ENCODE measurements around the gene TRAF2. TPM values are rescaled to one million over a fixed set of nuclear protein-coding genes. Genes with fewer than 3 reads are reported as not detected.
A peak's percentile ranks its signal among the peaks of the same experiment; 100 is the strongest.

The TRAF2 gene
- total and polyA plus RNA-seq, 4 donors, result 4.7 to 14.9 (median 6.8) TPM

GRCh38 chr9:136931611-136932130 is 45.4 kb downstream of the TRAF2 start:
- DNase-seq (ENCODE audit: low spot score), result no peak
- H3K9me3 ChIP-seq (ENCODE audit: control insufficient read depth in 4 of 4, low read length in 3 of 4), result no peaks in the 10 kb centered on the region
- H3K4me1 ChIP-seq (ENCODE audit: control insufficient read depth in 4 of 4, insufficient read depth in 4 of 4, low read length in 3 of 4), result no peaks in the 10 kb centered on the region
- H3K9ac ChIP-seq (ENCODE audit: low read depth in 1 of 2, low read length in 2 of 2), result no peak overlapping the region
- WGBS, result 96% methylated on average over 2 of the region's 2 CpGs
- TF ChIP-seq RXRA (IDR thresholded peaks at IDR 0.05), result no peak
- no peaks in the 10 kb centered on the region for H3K27me3 ChIP-seq (ENCODE audit: control insufficient read depth in 4 of 4, insufficient read depth in 4 of 4, low read length in 3 of 4)
- no peak overlapping the region for H3K4me3 ChIP-seq (ENCODE audit: low read depth in 1 of 3, low read length in 3 of 3)
- H3K27ac ChIP-seq (ENCODE audit: low read depth in 1 of 2, low read length in 2 of 2), result no peak overlapping the region
- H3K36me3 ChIP-seq (ENCODE audit: control insufficient read depth in 4 of 4, insufficient read depth in 3 of 4, low read depth in 1 of 4, low read length in 3 of 4), result peaks cover 0 to 6% (median 4%) of the 10 kb centered on the region in 4 donors

DNA sequence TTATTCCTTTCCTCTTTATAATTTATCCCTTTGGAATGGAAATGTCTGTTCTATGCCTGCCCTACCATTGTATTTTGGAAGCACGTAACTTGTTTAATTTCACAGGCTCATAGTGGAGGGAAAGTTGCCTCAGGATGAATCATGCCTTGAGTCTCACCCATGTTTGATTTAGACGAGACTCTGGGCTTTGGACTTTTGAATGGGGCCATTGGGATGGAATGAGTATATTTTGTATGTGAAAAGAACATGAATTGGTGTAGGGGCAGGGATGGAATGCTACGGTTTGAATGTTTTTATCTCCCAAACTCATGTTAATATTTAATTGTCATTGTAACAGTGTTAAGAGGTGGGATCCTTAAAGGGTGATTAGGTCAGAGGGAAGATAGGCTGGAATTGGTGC is 48.0 kb downstream of the TRAF2 start:
- Histone ChIP-seq H3K27me3 (ENCODE audit: control insufficient read depth in 4 of 4, insufficient read depth in 4 of 4, low read length in 3 of 4) (no peaks in the 10 kb centered on the region), H3K36me3 (ENCODE audit: control insufficient read depth in 4 of 4, insufficient read depth in 3 of 4, low read depth in 1 of 4, low read length in 3 of 4) (no peaks in the 10 kb centered on the region), H3K4me1 (ENCODE audit: control insufficient read depth in 4 of 4, insufficient read depth in 4 of 4, low read length in 3 of 4) (peaks cover 4 to 18% (median 14%) of the 10 kb centered on the region in 4 donors), H3K4me3 (ENCODE audit: low read depth in 1 of 3, low read length in 3 of 3) (no peak overlapping the region), H3K27ac (ENCODE audit: low read depth in 1 of 2, low read length in 2 of 2) (no peak overlapping the region), H3K9me3 (ENCODE audit: control insufficient read depth in 4 of 4, low read length in 3 of 4) (no peaks in the 10 kb centered on the region), H3K9ac (ENCODE audit: low read depth in 1 of 2, low read length in 2 of 2) (no peak overlapping the region)
- TF ChIP-seq HNF4A (conservative IDR thresholded peaks at IDR 0.05), result peak in 1 of 2 donors; percentile 28
- TF ChIP-seq GABPA (IDR thresholded peaks at IDR 0.05 in 1 of 2, conservative IDR thresholded peaks at IDR 0.05 in 1 of 2), result no peak
- WGBS, result 69% methylated on average over 3 of the region's 3 CpGs
- no peak for DNase-seq (ENCODE audit: low spot score)

GRCh38 chr9:136935651-136936050 is 49.3 kb downstream of the TRAF2 start:
- H3K36me3 ChIP-seq (ENCODE audit: control insufficient read depth in 4 of 4, insufficient read depth in 3 of 4, low read depth in 1 of 4, low read length in 3 of 4), result peaks cover 0 to 2% (median 0%) of the 10 kb centered on the region in 4 donors
- WGBS, result 87% methylated on average over 3 of the region's 3 CpGs
- DNase-seq (ENCODE audit: low spot score), result no peak
- no peak overlapping the region for H3K27ac ChIP-seq (ENCODE audit: low read depth in 1 of 2, low read length in 2 of 2)
- H3K9me3 ChIP-seq (ENCODE audit: control insufficient read depth in 4 of 4, low read length in 3 of 4), result no peaks in the 10 kb centered on the region
- H3K4me3 ChIP-seq (ENCODE audit: low read depth in 1 of 3, low read length in 3 of 3), result no peak overlapping the region
- H3K27me3 ChIP-seq (ENCODE audit: control insufficient read depth in 4 of 4, insufficient read depth in 4 of 4, low read length in 3 of 4), result no peaks in the 10 kb centered on the region
- peaks cover 14 to 30% (median 23%) of the 10 kb centered on the region in 4 donors for H3K4me1 ChIP-seq (ENCODE audit: control insufficient read depth in 4 of 4, insufficient read depth in 4 of 4, low read length in 3 of 4)
- TF ChIP-seq YY1 (IDR thresholded peaks at IDR 0.05) (no peak), HNF4G (IDR thresholded peaks at IDR 0.05) (no peak), GABPA (IDR thresholded peaks at IDR 0.05 in 1 of 2, conservative IDR thresholded peaks at IDR 0.05 in 1 of 2) (no peak), SP1 (IDR thresholded peaks at IDR 0.05) (no peak), MAX (IDR thresholded peaks at IDR 0.05) (no peak), RAD21 (IDR thresholded peaks at IDR 0.05) (no peak), HNF4A (conservative IDR thresholded peaks at IDR 0.05) (no peak), EGR1 (IDR thresholded peaks at IDR 0.05; ENCODE audit: low read depth in 2 of 2) (no peak), JUND (IDR thresholded peaks at IDR 0.05) (no peak), FOXA2 (IDR thresholded peaks at IDR 0.05) (no peak), RXRA (IDR thresholded peaks at IDR 0.05) (no peak), NR2F2 (IDR thresholded peaks at IDR 0.05) (no peak), FOXA1 (IDR thresholded peaks at IDR 0.05) (no peak), TAF1 (conservative IDR thresholded peaks at IDR 0.05) (no peak)
- TF ChIP-seq, protein P1, sequence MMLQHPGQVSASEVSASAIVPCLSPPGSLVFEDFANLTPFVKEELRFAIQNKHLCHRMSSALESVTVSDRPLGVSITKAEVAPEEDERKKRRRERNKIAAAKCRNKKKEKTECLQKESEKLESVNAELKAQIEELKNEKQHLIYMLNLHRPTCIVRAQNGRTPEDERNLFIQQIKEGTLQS (IDR thresholded peaks at IDR 0.05), result no peak
- TF ChIP-seq, protein P2, sequence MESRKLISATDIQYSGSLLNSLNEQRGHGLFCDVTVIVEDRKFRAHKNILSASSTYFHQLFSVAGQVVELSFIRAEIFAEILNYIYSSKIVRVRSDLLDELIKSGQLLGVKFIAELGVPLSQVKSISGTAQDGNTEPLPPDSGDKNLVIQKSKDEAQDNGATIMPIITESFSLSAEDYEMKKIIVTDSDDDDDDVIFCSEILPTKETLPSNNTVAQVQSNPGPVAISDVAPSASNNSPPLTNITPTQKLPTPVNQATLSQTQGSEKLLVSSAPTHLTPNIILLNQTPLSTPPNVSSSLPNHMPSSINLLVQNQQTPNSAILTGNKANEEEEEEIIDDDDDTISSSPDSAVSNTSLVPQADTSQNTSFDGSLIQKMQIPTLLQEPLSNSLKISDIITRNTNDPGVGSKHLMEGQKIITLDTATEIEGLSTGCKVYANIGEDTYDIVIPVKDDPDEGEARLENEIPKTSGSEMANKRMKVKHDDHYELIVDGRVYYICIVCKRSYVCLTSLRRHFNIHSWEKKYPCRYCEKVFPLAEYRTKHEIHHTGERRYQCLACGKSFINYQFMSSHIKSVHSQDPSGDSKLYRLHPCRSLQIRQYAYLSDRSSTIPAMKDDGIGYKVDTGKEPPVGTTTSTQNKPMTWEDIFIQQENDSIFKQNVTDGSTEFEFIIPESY (IDR thresholded peaks at IDR 0.05), result no peak
- TF ChIP-seq, protein P3, sequence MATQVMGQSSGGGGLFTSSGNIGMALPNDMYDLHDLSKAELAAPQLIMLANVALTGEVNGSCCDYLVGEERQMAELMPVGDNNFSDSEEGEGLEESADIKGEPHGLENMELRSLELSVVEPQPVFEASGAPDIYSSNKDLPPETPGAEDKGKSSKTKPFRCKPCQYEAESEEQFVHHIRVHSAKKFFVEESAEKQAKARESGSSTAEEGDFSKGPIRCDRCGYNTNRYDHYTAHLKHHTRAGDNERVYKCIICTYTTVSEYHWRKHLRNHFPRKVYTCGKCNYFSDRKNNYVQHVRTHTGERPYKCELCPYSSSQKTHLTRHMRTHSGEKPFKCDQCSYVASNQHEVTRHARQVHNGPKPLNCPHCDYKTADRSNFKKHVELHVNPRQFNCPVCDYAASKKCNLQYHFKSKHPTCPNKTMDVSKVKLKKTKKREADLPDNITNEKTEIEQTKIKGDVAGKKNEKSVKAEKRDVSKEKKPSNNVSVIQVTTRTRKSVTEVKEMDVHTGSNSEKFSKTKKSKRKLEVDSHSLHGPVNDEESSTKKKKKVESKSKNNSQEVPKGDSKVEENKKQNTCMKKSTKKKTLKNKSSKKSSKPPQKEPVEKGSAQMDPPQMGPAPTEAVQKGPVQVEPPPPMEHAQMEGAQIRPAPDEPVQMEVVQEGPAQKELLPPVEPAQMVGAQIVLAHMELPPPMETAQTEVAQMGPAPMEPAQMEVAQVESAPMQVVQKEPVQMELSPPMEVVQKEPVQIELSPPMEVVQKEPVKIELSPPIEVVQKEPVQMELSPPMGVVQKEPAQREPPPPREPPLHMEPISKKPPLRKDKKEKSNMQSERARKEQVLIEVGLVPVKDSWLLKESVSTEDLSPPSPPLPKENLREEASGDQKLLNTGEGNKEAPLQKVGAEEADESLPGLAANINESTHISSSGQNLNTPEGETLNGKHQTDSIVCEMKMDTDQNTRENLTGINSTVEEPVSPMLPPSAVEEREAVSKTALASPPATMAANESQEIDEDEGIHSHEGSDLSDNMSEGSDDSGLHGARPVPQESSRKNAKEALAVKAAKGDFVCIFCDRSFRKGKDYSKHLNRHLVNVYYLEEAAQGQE (IDR thresholded peaks at IDR 0.05), result no peak
- no peak overlapping the region for H3K9ac ChIP-seq (ENCODE audit: low read depth in 1 of 2, low read length in 2 of 2)
